Stimulated activated CD4-positive, alpha-beta T cell treated with anti-CD3 and anti-CD28 coated beads, Interleukin-15, amount 100 ng/mL, for 24 hours (primary cell): ENCODE results near the gene PRB3.

Experiments
- DNase-seq: peaks from one replicate; pipeline ENCODE4 v3.0.0-alpha.2; 2020

Gene PRB3

DNA sequence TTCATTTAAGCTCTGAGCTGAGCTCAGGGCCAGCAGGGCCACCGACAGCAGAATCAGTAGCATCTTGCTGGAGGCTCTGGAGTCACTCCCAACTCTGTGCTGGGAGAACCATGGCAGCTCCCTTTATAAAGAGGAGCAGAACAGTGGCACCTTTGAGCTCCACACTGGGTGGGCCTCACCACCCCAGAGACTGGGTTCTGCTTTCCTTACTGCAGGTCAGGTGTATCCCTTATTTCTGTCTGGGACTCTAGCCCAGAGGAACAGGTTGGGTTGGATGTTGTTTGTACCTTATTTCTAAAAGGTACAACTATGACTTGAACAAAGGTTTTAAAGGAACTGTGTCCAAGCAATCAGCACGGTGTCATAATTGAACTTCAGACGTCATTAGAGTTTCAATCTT lies at the start of gene PRB3:
Gene PRB3 (minus strand): TSS at position 101 of the 400 bp plus-strand sequence. CDS start 38 bp downstream, at position 63.
- DNase-seq = no peak

GRCh38 chr12:11310336-11310735 lies 40.8 kb upstream of the PRB3 start, which contains the start of gene PRB4:
PRB4 (minus strand) TSS chr12:11310436; CDS start chr12:11310398, 38 bp downstream.
- DNase-seq = no peak

GRCh38 chr12:11307143-11307542 lies 37.6 kb upstream of the PRB3 start:
- DNase-seq = no peak

- DNase-seq = no peak
Observed at GRCh38 chr12:11273449-11273848, 3.9 kb upstream of the PRB3 start.

GRCh38 chr12:11264501-11264900 lies 5.0 kb downstream of the PRB3 start:
- no peak for DNase-seq

- no peak for DNase-seq
Observed at GRCh38 chr12:11246489-11246888, 23.0 kb downstream of the PRB3 start.

- no peak for DNase-seq
Observed at GRCh38 chr12:11242656-11243055, 26.9 kb downstream of the PRB3 start.

- DNase-seq = no peak
Observed at GRCh38 chr12:11240348-11240930, 29.1 kb downstream of the PRB3 start.

GRCh38 chr12:11238275-11238674 lies 31.2 kb downstream of the PRB3 start:
- DNase-seq = no peak

DNA sequence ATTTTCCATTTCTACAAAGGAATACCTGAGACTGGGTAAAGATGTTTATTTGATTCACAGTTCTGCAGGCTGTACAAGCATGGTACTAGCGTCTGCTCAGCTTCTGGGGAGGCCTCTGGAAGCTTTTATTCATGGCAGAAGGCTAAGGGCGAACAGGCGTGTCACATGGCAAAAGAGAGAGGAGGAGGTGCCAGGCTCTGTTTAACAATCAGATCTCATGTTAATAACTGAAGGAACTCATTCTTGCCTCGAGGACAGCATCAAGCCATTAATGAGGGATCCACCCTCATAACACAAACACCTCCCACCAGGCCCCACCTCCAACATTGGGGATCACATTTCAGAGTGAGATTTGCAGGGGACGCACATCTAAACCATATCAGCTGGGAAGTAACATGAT lies 36.0 kb downstream of the PRB3 start:
- no peak for DNase-seq

GRCh38 chr12:11228296-11228879 lies 41.1 kb downstream of the PRB3 start:
- DNase-seq = peak; percentile 56

DNA sequence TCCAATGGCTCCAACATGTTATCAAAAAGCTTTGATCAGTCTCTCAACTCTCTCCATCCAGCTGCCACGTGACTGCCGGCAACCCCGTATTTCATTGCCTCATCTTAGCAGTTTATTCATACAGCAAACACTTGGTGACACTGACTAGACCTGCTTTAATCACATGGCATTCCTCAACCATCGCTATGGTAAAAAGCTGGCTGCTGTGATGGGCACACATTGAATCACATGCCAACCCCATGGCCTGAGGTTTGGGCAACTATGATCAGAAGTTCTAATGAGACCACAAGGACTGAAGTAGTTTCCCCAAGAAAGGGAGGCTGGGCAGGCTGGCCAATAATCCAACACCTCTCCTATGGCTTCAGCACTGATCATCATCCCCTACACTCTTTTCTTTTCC lies 42.1 kb downstream of the PRB3 start:
- DNase-seq = no peak
